RWPE1 (cell line): ENCODE results near the gene IFT43.

Source experiments
- CTCF ChIA-PET: fragments of 350-600 bp; sonication (Branson Sonifier 250); formaldehyde crosslinking; extraction: SDS; loops from one replicate; lab custom pipeline; 2021; lab: Yijun Ruan, JAX
- POLR2A ChIA-PET: fragments of 400-600 bp; formaldehyde crosslinking; extraction: SDS; loops from one replicate; lab custom pipeline; 2020; ENCODE audit warnings: antibody characterized with exemption; ENCODE audit not compliant: low non-redundant PET; lab: Yijun Ruan, JAX
- DNase-seq: peaks from one replicate; pipeline ENCODE4 v3.0.0; 2012; ENCODE audit warnings: low spot score
- H3K27ac ChIP-seq: fragments of 450-650 bp; 2 replicates; pipeline ENCODE4 v1.5.1; 2017
- CTCF ChIP-seq: fragments of 450-650 bp; conservative IDR thresholded peaks from 2 replicates; pipeline ENCODE4 v1.5.1; 2017; ENCODE audit warnings: low read depth, mild to moderate bottlenecking

IFT43 gene

GRCh38 chr14:75959031-75959430, 26.5 kb upstream of the IFT43 start:
- POLR2A ChIA-PET, result no interaction called here

GRCh38 chr14:75960231-75960630, 25.3 kb upstream of the IFT43 start:
- ChIA-PET CTCF (interaction anchor here (0.6 kb wide), 1 partner anchor 22 kb away, joined by 3 read pairs; no protein-coding TSS in a partner anchor), POLR2A (interaction anchor here (0.7 kb wide), 1 partner anchor 744 kb away, joined by 5 read pairs; no protein-coding TSS in a partner anchor)
- DNase-seq, result no peak
- H3K27ac ChIP-seq, result no peak overlapping the region
- no peak for TF ChIP-seq CTCF

More at GRCh38 chr14:75959031-75959430, 26.5 kb upstream of the IFT43 start:
- TF ChIP-seq CTCF, result no peak
- H3K27ac ChIP-seq, result no peak overlapping the region
- CTCF ChIA-PET, result no interaction called here
- no peak for DNase-seq

GRCh38 chr14:75961662-75962061, 23.9 kb upstream of the IFT43 start:
- CTCF ChIA-PET, result interaction anchor here (0.6 kb wide), 1 partner anchor 1916 kb away, joined by 4 read pairs; no protein-coding TSS in a partner anchor
- DNase-seq, result no peak
- no peak overlapping the region for H3K27ac ChIP-seq
- POLR2A ChIA-PET, result no interaction called here
- TF ChIP-seq CTCF, result no peak

- CTCF ChIA-PET, result interaction anchor here (0.7 kb wide), 1 partner anchor 136 kb away, joined by 3 read pairs; no protein-coding TSS in a partner anchor
- POLR2A ChIA-PET, result no interaction called here
- DNase-seq, result no peak
- no peak overlapping the region for H3K27ac ChIP-seq
- no peak for TF ChIP-seq CTCF
Observed at GRCh38 chr14:75967866-75968265, 17.7 kb upstream of the IFT43 start.

- H3K27ac ChIP-seq, result no peak overlapping the region
- CTCF ChIA-PET, result no interaction called here
- DNase-seq, result no peak
- POLR2A ChIA-PET, result no interaction called here
- TF ChIP-seq CTCF, result no peak
Observed at GRCh38 chr14:75968456-75968855, 17.1 kb upstream of the IFT43 start.

GRCh38 chr14:75969126-75969525, 16.4 kb upstream of the IFT43 start:
- DNase-seq, result no peak
- ChIA-PET POLR2A (no interaction called here), CTCF (interaction anchor here (0.7 kb wide), 1 partner anchor 669 kb away, joined by 3 read pairs; no protein-coding TSS in a partner anchor)
- no peak overlapping the region for H3K27ac ChIP-seq
- TF ChIP-seq CTCF, result no peak
